ENCODE data around the gene USP48.

Gene USP48

DNA sequence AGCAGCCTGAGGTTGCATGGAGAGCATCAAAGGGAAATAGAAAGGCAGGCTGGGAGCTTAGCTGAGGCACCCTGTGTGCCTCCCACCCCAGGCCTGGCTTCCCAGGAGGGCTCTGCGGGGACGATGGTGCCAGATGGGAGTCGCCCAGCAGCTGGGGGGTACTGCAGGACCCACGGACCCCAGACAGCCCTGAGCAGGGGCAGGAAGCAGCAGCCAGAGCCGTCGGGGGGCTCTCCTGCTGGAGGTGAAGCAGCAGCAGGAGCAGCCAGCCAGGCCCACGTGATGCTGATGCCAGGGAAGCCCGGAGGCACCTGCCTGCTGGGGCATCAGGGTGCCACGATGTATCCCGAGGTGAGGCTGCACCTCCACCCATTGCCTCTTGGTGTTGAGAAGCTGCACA lies 134.2 kb downstream of the USP48 start:
- TF ChIP-seq NFRKB (IDR thresholded peaks at IDR 0.05) (no peak), FOXA1 (IDR thresholded peaks at IDR 0.05) (no peak), HDGF (IDR thresholded peaks at IDR 0.05; ENCODE audit: borderline replicate concordance) (no peak), L3MBTL2 (conservative IDR thresholded peaks at IDR 0.05) (no peak), LEF1 (IDR thresholded peaks at IDR 0.05; ENCODE audit: borderline replicate concordance) (no peak), BHLHE40 (IDR thresholded peaks at IDR 0.05; ENCODE audit: borderline replicate concordance) (no peak), ELF4 (IDR thresholded peaks at IDR 0.05) (no peak), FOXM1 (IDR thresholded peaks at IDR 0.05; ENCODE audit: borderline replicate concordance) (no peak), SP1 (IDR thresholded peaks at IDR 0.05) (no peak), ARNT (IDR thresholded peaks at IDR 0.05) (no peak), SUZ12 (IDR thresholded peaks at IDR 0.05) (no peak), FOXK2 (IDR thresholded peaks at IDR 0.05) (no peak), TARDBP (IDR thresholded peaks at IDR 0.05) (no peak), PKNOX1 (IDR thresholded peaks at IDR 0.05) (no peak), ZNF384 (IDR thresholded peaks at IDR 0.05) (no peak), CTBP1 (IDR thresholded peaks at IDR 0.05; ENCODE audit: borderline replicate concordance) (no peak)
- no peak for DNase-seq (ENCODE audit: extremely low spot score)
- CTCF ChIA-PET, result no interaction called here
- POLR2A ChIA-PET, result no interaction called here

GRCh38 chr1:21648352-21648730 lies 134.6 kb downstream of the USP48 start:
- DNase-seq (ENCODE audit: extremely low spot score), result no peak
- CTCF ChIA-PET, result no interaction called here
- POLR2A ChIA-PET, result no interaction called here
- no peak for TF ChIP-seq FOXA1 (IDR thresholded peaks at IDR 0.05)
- TF ChIP-seq ZNF384 (IDR thresholded peaks at IDR 0.05), result no peak
- TF ChIP-seq SUZ12 (IDR thresholded peaks at IDR 0.05), result no peak
- no peak for TF ChIP-seq FOXK2 (IDR thresholded peaks at IDR 0.05)
- TF ChIP-seq CTBP1 (IDR thresholded peaks at IDR 0.05; ENCODE audit: borderline replicate concordance), result no peak
- no peak for TF ChIP-seq ELF4 (IDR thresholded peaks at IDR 0.05)
- no peak for TF ChIP-seq PKNOX1 (IDR thresholded peaks at IDR 0.05)
- no peak for TF ChIP-seq NFRKB (IDR thresholded peaks at IDR 0.05)

DNA sequence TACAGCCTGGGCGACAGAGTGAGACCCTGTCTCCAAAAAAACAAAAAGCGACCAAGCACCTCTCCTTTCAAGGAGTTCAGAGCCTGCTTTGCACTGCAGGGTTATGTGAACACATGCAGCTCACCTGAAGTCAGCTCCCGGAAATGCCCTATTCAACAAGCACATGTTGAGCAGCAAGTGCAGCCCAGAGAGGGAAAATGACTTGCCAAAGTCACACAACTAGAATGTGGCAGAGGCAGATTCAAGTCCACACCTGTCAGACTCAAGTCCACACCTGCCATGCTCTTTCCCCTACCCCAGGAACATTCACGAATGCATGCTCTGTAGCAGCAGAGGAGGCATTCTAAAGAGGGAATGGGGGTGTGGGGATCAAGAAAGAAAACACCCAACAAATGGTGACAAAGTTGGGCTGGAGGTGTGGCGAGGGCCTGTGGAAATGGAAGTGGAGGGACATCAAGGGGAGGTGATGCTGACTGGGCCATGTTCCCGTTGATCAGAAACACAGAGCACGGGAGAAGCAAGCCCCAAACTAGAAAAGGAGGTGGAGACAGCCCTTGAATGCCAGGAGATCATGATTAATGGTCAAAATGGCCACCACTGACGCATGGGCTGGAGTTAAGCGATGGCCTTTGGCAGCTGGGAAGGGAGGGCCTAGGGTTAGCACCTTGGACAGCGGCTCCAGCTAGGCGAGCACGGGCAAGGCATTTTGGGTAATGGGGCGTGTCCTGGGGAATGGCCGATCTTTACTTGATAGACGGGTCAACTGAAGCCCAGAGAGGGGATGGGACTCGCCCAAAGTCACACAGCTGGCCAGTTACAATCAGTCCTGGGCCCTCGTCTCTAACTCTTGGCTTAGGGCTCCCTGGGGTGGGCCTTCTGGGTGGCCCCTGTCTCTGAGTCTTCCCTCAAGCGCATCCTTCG lies 135.3 kb downstream of the USP48 start:
- ChIA-PET POLR2A (no interaction called here), CTCF (no interaction called here)
- TF ChIP-seq PKNOX1 (IDR thresholded peaks at IDR 0.05), result peak; percentile 92
- TF ChIP-seq BHLHE40 (IDR thresholded peaks at IDR 0.05; ENCODE audit: borderline replicate concordance), result no peak
- DNase-seq (ENCODE audit: extremely low spot score), result peak; percentile 85

- CTCF ChIA-PET, result interaction anchor here (1.1 kb wide), 1 partner anchor 16 kb away, joined by 3 read pairs; no protein-coding TSS in a partner anchor
Observed at GRCh38 chr1:21645550-21645949, 137.4 kb downstream of the USP48 start.

DNA sequence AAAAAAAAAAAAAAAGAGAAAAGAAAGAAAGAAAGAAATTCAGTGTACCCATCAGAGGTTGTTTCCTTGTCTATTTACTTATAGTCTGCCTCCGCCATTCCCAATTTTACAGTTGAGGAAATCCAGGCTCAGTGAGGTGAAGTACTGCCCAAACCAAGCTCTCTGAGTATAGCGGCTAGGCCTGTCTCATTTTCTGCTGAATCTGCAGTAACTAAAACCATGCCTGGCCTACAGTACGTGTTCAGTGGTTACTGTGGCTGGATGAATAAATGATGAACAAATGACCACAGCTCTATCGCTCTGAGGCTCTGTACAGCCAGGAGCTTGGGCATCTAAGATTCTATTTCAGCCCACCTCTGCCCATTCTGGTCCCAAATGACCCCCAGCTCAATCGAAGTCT lies 138.0 kb downstream of the USP48 start:
- no peak for DNase-seq (ENCODE audit: extremely low spot score)
- CTCF ChIA-PET, result interaction anchor here (1.1 kb wide), 1 partner anchor 17 kb away, joined by 3 read pairs; no protein-coding TSS in a partner anchor
- TF ChIP-seq LEF1 (IDR thresholded peaks at IDR 0.05; ENCODE audit: borderline replicate concordance), result no peak
- POLR2A ChIA-PET, result no interaction called here

More at GRCh38 chr1:21645550-21645949, 137.4 kb downstream of the USP48 start:
- no peak for TF ChIP-seq ARNT (IDR thresholded peaks at IDR 0.05)
- no peak for TF ChIP-seq FOXM1 (IDR thresholded peaks at IDR 0.05; ENCODE audit: borderline replicate concordance)
- TF ChIP-seq TARDBP (IDR thresholded peaks at IDR 0.05), result no peak
- no peak for TF ChIP-seq FOXA1 (IDR thresholded peaks at IDR 0.05)
- no peak for TF ChIP-seq LEF1 (IDR thresholded peaks at IDR 0.05; ENCODE audit: borderline replicate concordance)
- TF ChIP-seq L3MBTL2 (conservative IDR thresholded peaks at IDR 0.05), result no peak
- no peak for TF ChIP-seq ELF4 (IDR thresholded peaks at IDR 0.05)
- TF ChIP-seq FOXK2 (IDR thresholded peaks at IDR 0.05), result no peak
- no peak for TF ChIP-seq ZNF384 (IDR thresholded peaks at IDR 0.05)
- no peak for TF ChIP-seq BHLHE40 (IDR thresholded peaks at IDR 0.05; ENCODE audit: borderline replicate concordance)
- TF ChIP-seq HDGF (IDR thresholded peaks at IDR 0.05; ENCODE audit: borderline replicate concordance), result no peak
- POLR2A ChIA-PET, result no interaction called here
- DNase-seq (ENCODE audit: extremely low spot score), result no peak

GRCh38 chr1:21644348-21644747 lies 138.6 kb downstream of the USP48 start:
- DNase-seq (ENCODE audit: extremely low spot score), result no peak
- TF ChIP-seq SUZ12 (IDR thresholded peaks at IDR 0.05) (no peak), BHLHE40 (IDR thresholded peaks at IDR 0.05; ENCODE audit: borderline replicate concordance) (no peak), FOXK2 (IDR thresholded peaks at IDR 0.05) (no peak), FOXM1 (IDR thresholded peaks at IDR 0.05; ENCODE audit: borderline replicate concordance) (no peak), FOXA1 (IDR thresholded peaks at IDR 0.05) (no peak), NFRKB (IDR thresholded peaks at IDR 0.05) (no peak), CTBP1 (IDR thresholded peaks at IDR 0.05; ENCODE audit: borderline replicate concordance) (no peak), ZNF384 (IDR thresholded peaks at IDR 0.05) (no peak), HDGF (IDR thresholded peaks at IDR 0.05; ENCODE audit: borderline replicate concordance) (no peak), LEF1 (IDR thresholded peaks at IDR 0.05; ENCODE audit: borderline replicate concordance) (no peak), TARDBP (IDR thresholded peaks at IDR 0.05) (no peak), ARNT (IDR thresholded peaks at IDR 0.05) (no peak), PKNOX1 (IDR thresholded peaks at IDR 0.05) (no peak), ELF4 (IDR thresholded peaks at IDR 0.05) (no peak)
- POLR2A ChIA-PET, result no interaction called here
- CTCF ChIA-PET, result interaction anchor here (1.1 kb wide), 1 partner anchor 17 kb away, joined by 3 read pairs; no protein-coding TSS in a partner anchor
